ENCODE measurements around the gene ZC3H11A.

Gene ZC3H11A

DNA sequence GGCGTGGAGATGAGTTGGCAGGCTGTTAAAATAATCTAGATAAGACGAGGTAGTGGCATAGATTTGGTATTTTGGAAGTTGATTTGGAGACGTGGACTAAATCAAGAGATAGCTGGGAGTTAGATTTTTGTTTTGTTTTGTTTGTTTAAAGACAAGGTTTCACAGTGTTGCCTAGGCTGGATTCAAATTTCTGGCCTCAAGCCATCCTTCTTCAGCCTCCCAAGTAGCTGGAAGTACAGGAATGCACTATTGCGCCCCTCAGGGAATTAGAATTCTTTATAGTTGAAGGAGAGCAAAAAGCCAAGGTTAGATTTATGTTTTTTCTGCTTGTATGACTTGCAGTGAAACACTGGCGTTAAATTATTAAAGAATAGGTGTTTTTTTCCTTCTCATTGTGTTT is 43.7 kb downstream of the ZC3H11A start:
- no peak for DNase-seq (ENCODE audit: low read depth in 2 of 3, low spot score in 1 of 3)

DNA sequence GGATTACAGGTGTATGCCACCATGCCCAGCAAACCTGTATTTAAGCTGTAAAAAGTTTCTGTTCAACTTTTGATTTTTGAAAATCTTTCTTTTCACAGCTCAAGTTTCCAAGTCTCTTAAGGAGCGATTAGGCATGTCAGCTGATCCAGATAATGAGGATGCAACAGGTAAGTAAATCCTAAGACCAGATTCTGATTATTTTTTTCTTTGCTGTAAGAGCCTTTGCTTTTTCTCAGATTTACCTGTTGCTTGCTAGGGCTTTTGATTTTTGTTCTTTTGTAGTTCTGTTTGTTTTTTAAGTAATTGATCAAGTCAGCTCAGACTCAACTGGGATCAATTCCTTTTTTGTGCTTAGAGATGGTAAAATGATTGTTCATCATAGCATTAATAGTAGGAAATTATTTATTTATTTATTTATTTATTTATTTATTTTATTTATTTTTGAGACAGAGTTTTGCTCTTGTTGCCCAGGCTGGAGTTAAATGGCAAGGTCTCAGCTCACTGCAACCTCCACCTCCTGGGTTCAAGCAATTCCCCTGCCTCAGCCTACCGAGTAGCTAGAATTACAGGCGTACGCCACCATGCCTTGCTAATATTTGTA is 44.9 kb downstream of the ZC3H11A start:
- no peak for DNase-seq (ENCODE audit: low read depth in 2 of 3, low spot score in 1 of 3)

DNA sequence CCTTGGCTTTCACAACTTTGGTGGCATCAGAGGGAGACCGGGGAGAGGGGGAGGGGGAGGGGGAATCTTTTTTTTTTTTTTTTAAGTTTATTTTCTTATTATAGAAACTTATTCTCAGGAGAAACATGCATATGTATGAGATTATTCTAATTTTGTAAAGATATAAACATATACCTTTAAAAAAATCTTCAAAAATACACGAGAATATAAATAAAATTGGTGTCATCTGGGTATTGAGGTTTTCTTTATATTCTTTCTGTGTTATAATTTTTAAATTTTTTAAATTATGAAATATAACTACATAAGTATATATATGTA is 47.1 kb downstream of the ZC3H11A start:
- no peak for DNase-seq (ENCODE audit: low read depth in 2 of 3, low spot score in 1 of 3)

DNA sequence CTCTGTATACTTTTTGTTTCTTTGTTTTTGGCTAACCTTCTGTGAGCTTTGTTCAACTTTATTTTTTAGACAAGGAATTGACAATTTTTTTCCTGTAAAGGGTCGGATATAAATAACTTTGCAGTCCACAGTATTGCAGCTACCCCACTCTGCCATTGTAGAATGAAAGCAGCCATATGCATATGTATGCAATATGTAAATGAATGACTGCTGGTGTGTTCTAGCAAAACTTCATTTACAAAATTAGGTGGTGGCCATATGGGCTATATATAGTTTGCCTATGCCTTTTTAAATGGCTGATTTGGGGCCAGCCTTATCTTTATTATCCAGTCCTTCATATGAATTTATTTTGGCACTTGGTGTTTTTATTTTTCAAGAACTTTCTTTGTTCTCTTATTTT is 48.0 kb downstream of the ZC3H11A start:
- DNase-seq (ENCODE audit: low read depth in 2 of 3, low spot score in 1 of 3) = no peak
